GM12878 (cell line): ENCODE measurements around the gene TEKT4.

Experiments
- CTCF ChIP-seq, 3 experiments: IDR thresholded peaks in 2 of 3; conservative IDR thresholded peaks in 1 of 3; 2 replicates each; pipeline ENCODE4 v1.5.1; 2011; ENCODE audit warnings: low read depth in 3 of 3, low read length in 3 of 3, mild to moderate bottlenecking in 3 of 3, control low read depth in 2 of 3, moderate library complexity in 2 of 3, inconsistent platforms in 1 of 3, mixed read lengths in 1 of 3; ENCODE audit not compliant: control insufficient read depth in 2 of 3, insufficient read depth in 1 of 3; ENCODE audit errors: extremely low read depth in 1 of 3
- EP300 ChIP-seq, 2 experiments: fragments of 150-350 bp in 1 of 2; IDR thresholded peaks; 2 replicates each; pipeline ENCODE4 v1.6.1; 2011 to 2012; ENCODE audit warnings: low read depth in 2 of 2, low read length in 2 of 2, borderline replicate concordance in 1 of 2, improper control_type of control experiment in 1 of 2, inconsistent platforms in 1 of 2; ENCODE audit not compliant: control insufficient read depth in 1 of 2
- POLR2A ChIP-seq: IDR thresholded peaks from 2 replicates; pipeline ENCODE4 v1.6.1; 2011; ENCODE audit warnings: low read depth, mild to moderate bottlenecking, low read length
- PRDM15 ChIP-seq: fragments of 450-650 bp; formaldehyde crosslinking; IDR thresholded peaks from 2 replicates; pipeline ENCODE4 v1.4.0; 2020; ENCODE audit warnings: mild to moderate bottlenecking, moderate library complexity
- SRF ChIP-seq, 2 experiments: IDR thresholded peaks; 2 replicates each; pipeline ENCODE4 v1.6.1; 2011; ENCODE audit warnings: low read depth in 2 of 2, low read length in 2 of 2, mild to moderate bottlenecking in 1 of 2, moderate library complexity in 1 of 2
- ZNF384 ChIP-seq: IDR thresholded peaks from 2 replicates; pipeline ENCODE4 v1.6.1; 2012; ENCODE audit warnings: low read depth, mild to moderate bottlenecking, low read length, improper control_type of control experiment, borderline replicate concordance
- ZZZ3 ChIP-seq: IDR thresholded peaks from 2 replicates; pipeline ENCODE4 v1.6.1; 2011; ENCODE audit warnings: low read depth; ENCODE audit not compliant: control insufficient read depth, insufficient read length
- TF ChIP-seq, protein P1 (sequence below): IDR thresholded peaks from 2 replicates; pipeline ENCODE4 v1.6.1; 2012; ENCODE audit warnings: mild to moderate bottlenecking, low read depth, low read length

GRCh38 chr2:94879982-94880377, 8.8 kb downstream of the TEKT4 start:
- TF ChIP-seq SRF (IDR thresholded peaks at IDR 0.05; ENCODE audit: low read depth in 2 of 2, low read length in 2 of 2), result no peak
- no peak for TF ChIP-seq PRDM15 (CRISPR knock-in tag)
- TF ChIP-seq CTCF (IDR thresholded peaks at IDR 0.05 in 2 of 3, conservative IDR thresholded peaks at IDR 0.05 in 1 of 3; ENCODE audit: control insufficient read depth in 2 of 3, extremely low read depth in 1 of 3, insufficient read depth in 1 of 3, low read depth in 3 of 3, low read length in 3 of 3), result no peak
- TF ChIP-seq ZZZ3, result no peak
- TF ChIP-seq POLR2A, result no peak
- TF ChIP-seq, protein P1, sequence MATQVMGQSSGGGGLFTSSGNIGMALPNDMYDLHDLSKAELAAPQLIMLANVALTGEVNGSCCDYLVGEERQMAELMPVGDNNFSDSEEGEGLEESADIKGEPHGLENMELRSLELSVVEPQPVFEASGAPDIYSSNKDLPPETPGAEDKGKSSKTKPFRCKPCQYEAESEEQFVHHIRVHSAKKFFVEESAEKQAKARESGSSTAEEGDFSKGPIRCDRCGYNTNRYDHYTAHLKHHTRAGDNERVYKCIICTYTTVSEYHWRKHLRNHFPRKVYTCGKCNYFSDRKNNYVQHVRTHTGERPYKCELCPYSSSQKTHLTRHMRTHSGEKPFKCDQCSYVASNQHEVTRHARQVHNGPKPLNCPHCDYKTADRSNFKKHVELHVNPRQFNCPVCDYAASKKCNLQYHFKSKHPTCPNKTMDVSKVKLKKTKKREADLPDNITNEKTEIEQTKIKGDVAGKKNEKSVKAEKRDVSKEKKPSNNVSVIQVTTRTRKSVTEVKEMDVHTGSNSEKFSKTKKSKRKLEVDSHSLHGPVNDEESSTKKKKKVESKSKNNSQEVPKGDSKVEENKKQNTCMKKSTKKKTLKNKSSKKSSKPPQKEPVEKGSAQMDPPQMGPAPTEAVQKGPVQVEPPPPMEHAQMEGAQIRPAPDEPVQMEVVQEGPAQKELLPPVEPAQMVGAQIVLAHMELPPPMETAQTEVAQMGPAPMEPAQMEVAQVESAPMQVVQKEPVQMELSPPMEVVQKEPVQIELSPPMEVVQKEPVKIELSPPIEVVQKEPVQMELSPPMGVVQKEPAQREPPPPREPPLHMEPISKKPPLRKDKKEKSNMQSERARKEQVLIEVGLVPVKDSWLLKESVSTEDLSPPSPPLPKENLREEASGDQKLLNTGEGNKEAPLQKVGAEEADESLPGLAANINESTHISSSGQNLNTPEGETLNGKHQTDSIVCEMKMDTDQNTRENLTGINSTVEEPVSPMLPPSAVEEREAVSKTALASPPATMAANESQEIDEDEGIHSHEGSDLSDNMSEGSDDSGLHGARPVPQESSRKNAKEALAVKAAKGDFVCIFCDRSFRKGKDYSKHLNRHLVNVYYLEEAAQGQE, result no peak
- TF ChIP-seq ZNF384, result no peak
- no peak for TF ChIP-seq EP300 (IDR thresholded peaks at IDR 0.05; ENCODE audit: borderline replicate concordance in 1 of 2, control insufficient read depth in 1 of 2, low read depth in 2 of 2, low read length in 2 of 2)
